Limb (tissue), 2 donors: ENCODE measurements around the gene JSRP1.

Experiments
- DNase-seq, 2 donors: peaks; one replicate each; pipeline ENCODE4 v3.0.0-alpha.2; 2016; ENCODE audit errors: extremely low spot score in 2 of 2

Gene JSRP1

GRCh38 chr19:2255982-2256685, at the start of gene JSRP1:
Gene JSRP1 (minus strand): TSS chr19:2256417. CDS start chr19:2255314, 1,103 bp downstream.
- peak; percentile 70 to 80 for DNase-seq

DNA sequence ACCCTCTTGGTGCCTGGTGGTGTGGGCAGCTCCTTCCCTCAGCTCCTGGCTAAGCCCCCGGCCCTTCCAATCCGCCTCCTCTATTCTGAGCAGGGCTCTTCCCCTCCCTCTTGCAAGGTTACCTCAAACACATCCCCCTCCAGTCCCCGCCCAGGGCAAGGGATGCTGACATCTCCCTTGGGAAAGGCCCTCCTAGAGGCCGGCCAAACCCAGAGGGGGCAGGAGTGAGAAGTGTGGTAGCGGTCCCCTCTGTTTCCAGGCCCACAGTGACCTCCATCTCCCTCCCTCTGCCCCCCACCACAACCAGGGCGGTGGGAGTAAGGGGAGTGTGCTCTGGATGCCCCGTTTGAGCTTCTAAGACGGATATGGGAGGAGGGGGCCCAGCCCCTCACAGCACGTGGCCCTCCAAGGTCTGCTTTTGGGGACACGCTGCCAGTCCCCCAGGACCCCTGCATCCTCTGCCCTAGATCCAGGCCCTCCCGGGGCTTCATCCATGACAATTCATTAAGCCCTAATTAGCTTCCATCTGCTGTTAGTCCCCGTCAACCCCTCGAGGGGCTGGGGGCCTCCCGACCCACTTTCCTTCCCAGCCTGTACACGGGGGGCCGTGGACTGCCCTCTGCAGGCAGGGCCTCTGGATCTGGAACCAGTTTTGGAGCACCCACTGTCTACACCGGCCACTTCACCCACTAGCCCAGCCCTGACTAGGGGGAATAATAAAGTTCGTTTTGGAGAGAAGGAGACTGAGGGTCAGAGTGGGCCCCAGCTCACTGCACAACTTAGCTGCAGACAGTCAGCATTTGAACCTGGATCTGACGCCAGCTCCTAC, 49.4 kb upstream of the JSRP1 start:
- DNase-seq: no peak

DNA sequence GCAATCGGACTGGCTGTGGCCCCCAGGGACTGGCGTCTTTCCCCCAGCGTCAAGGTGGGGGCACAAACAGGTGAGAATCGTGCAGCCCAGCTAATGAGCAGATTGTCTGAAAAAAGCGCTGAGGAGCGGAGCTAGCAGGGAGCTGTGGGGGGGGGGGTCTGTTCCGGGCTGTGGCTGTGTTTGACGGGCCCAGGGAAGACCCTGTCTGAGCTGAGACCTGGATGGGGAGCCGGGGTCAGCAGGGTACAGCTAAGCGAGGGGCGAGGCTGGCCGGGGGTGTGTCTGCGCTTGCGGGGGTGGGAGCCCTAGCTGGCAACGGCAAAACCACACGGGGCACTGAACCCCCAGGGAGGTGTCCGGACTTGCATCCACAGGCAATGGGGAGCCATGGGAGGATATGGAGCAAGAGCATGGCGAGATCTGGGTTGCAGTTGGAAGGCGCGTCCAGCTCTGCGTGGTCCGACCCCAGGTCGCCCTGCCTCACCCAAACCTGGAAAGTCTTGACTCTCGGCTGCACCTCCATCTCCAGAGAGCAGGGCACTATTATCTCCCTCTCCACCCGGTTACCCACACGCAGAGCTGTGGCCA, 47.1 kb upstream of the JSRP1 start:
- no peak for DNase-seq

- peak; percentile 30 to 75 for DNase-seq
These were observed 46.3 kb upstream of the JSRP1 start for GRCh38 chr19:2302319-2303210.

- no peak for DNase-seq
These were observed 44.3 kb upstream of the JSRP1 start for GRCh38 chr19:2300533-2300932.

GRCh38 chr19:2296141-2296540, 39.9 kb upstream of the JSRP1 start:
- no peak for DNase-seq

DNA sequence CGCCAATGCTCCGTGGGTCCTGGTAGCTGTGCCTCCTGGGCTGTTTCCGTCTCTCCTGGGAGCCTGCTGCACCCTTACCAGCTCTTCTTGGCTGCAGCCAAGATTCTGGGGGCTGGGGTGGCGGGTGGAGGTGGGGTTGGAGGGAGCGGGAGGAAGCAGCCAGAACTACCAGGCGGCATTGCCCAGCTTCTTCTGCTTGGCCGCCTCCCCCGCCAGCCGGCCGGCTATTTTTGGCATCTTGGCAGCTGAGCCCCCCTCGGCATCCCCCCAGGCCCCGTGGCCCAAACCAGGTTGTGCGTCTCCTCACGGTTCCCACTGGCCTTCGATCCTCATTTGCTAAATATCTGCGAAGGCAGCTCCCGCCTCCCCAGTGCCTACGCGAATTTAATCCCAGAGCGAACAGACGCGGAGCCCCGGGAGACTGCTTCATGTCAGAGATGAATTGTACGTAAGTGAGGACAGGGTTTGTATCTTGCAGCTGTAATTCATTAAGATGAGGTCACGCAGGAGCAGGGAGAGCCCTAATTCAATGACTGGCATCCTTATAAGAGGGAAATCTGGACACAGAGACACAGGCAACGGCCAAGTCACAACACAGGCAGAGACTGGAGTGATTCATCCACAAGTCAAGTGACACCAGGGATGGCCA, 38.6 kb upstream of the JSRP1 start:
- DNase-seq: no peak

GRCh38 chr19:2291185-2291751, 35.1 kb upstream of the JSRP1 start:
- DNase-seq: peak in 1 of 2 donors; percentile 71

GRCh38 chr19:2290441-2291184, 34.4 kb upstream of the JSRP1 start:
- DNase-seq: no peak

GRCh38 chr19:2289714-2290435, 33.7 kb upstream of the JSRP1 start:
- no peak for DNase-seq

DNA sequence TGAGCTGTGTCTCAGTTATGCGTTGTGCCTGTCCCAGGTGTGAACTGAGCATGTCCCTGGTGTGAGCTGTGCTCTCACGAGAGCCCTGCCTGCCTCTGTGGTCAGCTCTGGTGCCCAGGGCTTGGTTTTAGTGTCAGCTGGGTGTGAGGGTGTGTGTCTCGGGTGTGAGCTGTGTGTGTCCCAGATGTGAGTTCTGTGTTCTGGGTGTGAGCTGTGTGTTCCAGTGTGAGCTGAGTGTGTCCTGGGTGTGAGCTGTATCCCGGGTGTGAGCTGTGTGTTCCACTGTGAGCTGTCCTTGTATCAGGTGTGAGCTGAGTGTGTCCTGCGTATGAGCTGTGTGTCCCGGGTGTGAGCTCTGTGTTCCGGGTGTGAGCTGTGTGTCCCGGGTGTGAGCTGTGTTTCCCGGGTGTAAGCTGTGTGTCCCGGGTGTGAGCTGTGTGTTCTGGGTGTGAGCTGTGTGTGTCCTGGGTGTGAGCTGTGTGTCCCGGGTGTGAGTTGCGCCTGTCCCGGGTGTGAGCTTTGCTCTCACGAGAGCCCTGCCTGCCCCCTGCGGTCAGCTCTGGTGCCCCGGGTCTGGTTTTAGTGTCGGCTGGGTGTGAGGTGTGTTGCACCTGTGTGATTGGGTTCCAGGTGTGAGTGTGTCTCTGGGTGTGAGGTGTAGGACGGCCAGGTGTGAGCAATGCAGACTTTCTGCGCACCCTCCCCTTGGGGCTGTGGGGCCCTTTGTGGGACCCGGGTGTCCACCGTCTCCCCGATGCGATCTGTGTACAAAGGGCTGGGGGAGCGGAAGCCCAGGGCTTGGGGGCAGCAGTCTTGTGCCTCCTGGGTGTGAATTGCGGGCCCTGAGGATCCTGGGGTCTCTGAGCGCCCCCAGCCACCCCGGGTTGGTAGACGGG, 32.8 kb upstream of the JSRP1 start:
- no peak for DNase-seq

DNA sequence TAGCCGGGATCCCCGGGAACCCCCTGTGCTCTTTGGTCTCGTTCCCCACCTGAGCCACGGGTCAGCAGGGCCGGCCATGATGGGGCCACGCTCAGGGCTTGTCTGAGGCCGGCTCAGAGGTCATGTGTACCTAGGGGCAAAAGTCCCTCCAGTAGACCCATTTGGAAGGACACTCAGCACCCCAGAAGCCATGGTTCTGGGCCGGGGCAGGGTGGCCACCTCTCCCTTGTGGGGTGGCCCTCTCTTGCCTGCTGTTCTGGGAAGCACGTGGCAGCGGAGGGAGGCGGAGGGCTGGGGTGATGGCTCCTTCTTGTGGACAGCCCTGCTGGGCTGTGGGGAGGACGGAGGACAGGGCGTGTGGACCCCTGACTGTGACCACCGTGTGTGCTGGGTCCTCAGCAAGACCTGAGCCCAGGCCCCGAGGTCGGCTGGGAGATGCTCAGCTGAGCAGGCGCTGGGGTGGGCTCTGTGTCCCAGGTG, 32.2 kb upstream of the JSRP1 start:
- DNase-seq: no peak

- DNase-seq: no peak
These were observed 31.5 kb upstream of the JSRP1 start for GRCh38 chr19:2287585-2288337.

DNA sequence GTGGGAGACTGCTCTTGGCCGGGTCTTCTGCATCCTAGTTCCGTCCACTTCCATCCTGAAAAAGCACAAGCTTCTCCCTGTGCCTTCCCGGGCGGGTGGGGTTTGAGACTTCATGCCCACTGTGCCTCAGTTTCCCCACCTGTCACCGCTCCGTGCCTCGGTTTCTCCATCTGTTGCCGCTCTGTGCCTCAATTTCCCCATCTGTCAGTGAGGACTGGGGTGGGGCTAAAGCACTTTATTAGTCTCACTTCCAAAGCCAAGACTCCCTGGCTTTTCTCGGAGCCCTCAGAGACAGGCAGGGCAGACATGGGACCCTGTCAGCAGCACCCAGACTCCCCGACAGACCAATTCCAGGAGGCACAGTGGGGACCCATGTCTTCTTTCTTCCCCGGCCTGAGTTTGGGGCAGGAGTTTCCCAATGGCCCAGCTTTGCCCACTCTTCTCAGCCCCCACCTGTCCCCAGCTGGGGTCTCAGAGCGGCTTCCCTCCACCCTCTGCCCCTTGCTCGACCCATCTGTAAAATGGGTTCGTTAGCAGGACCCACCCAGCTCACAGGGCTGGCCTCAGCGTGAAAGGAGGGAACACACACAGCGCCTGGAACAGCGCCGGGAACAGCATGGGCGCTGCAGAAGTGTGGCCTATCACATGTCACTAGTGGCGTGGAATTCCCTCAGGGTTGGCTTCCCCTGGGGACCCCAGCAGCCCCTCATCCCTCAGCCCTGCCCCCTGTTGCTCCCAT, 30.4 kb upstream of the JSRP1 start:
- no peak for DNase-seq

- no peak for DNase-seq
These were observed 27.8 kb upstream of the JSRP1 start for GRCh38 chr19:2283835-2284507.

- no peak for DNase-seq
These were observed 26.6 kb upstream of the JSRP1 start for GRCh38 chr19:2282862-2283237.
